WTC11 (cell line): ENCODE data around the gene LIFR. TPM values are rescaled to one million over a fixed set of nuclear protein-coding genes. Genes with fewer than 3 reads are reported as not detected.

Experiments used
- ATAC-seq: fragments of 200-7000 bp; cut with Tn5 transposase; 2 replicates; pipeline ENCODE4 v1.10.0; 2021; ENCODE audit warnings: mild to moderate bottlenecking, moderate library complexity
- CTCF ChIA-PET: fragments of 300-600 bp; sonication (Branson Sonifier 250); formaldehyde crosslinking; loops from one replicate; lab custom pipeline; 2021; ENCODE audit warnings: antibody characterized with exemption; lab: Charles Lee
- POLR2A ChIA-PET: fragments of 350-600 bp; sonication (Branson Sonifier 250); formaldehyde crosslinking; loops from one replicate; lab custom pipeline; 2021; ENCODE audit warnings: antibody characterized with exemption; lab: Charles Lee
- DNase-seq: peaks from one replicate; pipeline ENCODE4 v3.0.0; 2021; ENCODE audit warnings: low spot score
- H3K27ac Mint-ChIP-seq: 2 replicates; pipeline ENCODE4 v1.8.0; 2021; ENCODE audit warnings: mixed read lengths
- H3K27me3 Mint-ChIP-seq: 2 replicates; pipeline ENCODE4 v1.8.0; 2021; ENCODE audit warnings: low read depth, mild to moderate bottlenecking, moderate library complexity, mixed read lengths
- H3K36me3 Mint-ChIP-seq: 2 replicates; pipeline ENCODE4 v1.8.0; 2021; ENCODE audit warnings: mixed read lengths
- H3K4me1 Mint-ChIP-seq: 2 replicates; pipeline ENCODE4 v1.8.0; 2022; ENCODE audit warnings: mixed read lengths
- H3K4me3 Mint-ChIP-seq: 2 replicates; pipeline ENCODE4 v1.8.0; 2021; ENCODE audit warnings: mild to moderate bottlenecking, moderate library complexity, mixed read lengths
- H3K9me3 Mint-ChIP-seq: 2 replicates; pipeline ENCODE4 v1.8.0; 2021; ENCODE audit warnings: mixed read lengths
- ATF6 ChIP-seq: sonication (generic); formaldehyde crosslinking; IDR thresholded peaks from 2 replicates; pipeline ENCODE4 v1.8.1; 2023; ENCODE audit warnings: mild to moderate bottlenecking, missing genetic modification reagents
- CREB1 ChIP-seq: sonication (generic); formaldehyde crosslinking; IDR thresholded peaks from 2 replicates; pipeline ENCODE4 v1.8.0; 2023; ENCODE audit warnings: mild to moderate bottlenecking, missing genetic modification reagents
- CTCF ChIP-seq: fragments of 200-600 bp; IDR thresholded peaks from 2 replicates; pipeline ENCODE4 v1.8.0; 2022; ENCODE audit warnings: antibody characterized with exemption
- GTF2I ChIP-seq: fragments of 250-450 bp; sonication (Bioruptor Pico); conservative IDR thresholded peaks from 2 replicates; pipeline ENCODE4 v1.4.0; 2021; ENCODE audit warnings: mild to moderate bottlenecking
- KAT7 ChIP-seq: sonication (generic); formaldehyde crosslinking; IDR thresholded peaks from 2 replicates; pipeline ENCODE4 v1.8.1; 2023; ENCODE audit warnings: missing genetic modification reagents, mild to moderate bottlenecking, borderline replicate concordance
- PREB ChIP-seq: sonication (generic); formaldehyde crosslinking; IDR thresholded peaks from 2 replicates; pipeline ENCODE4 v1.8.1; 2022; ENCODE audit warnings: mild to moderate bottlenecking, missing genetic modification reagents, moderate library complexity, borderline replicate concordance
- SMAD3 ChIP-seq: sonication (generic); formaldehyde crosslinking; IDR thresholded peaks from 2 replicates; pipeline ENCODE4 v1.8.0; 2022; ENCODE audit warnings: missing genetic modification reagents, mild to moderate bottlenecking, borderline replicate concordance
- SOX15 ChIP-seq: fragments of 250-450 bp; sonication (Bioruptor Pico); IDR thresholded peaks from 2 replicates; pipeline ENCODE4 v1.9.0; 2021; ENCODE audit warnings: mild to moderate bottlenecking
- SP1 ChIP-seq: sonication (generic); formaldehyde crosslinking; conservative IDR thresholded peaks from 2 replicates; pipeline ENCODE4 v1.8.1; 2022; ENCODE audit warnings: missing genetic modification reagents
- STAT6 ChIP-seq: sonication (generic); formaldehyde crosslinking; conservative IDR thresholded peaks from 2 replicates; pipeline ENCODE4 v1.8.1; 2023; ENCODE audit warnings: mild to moderate bottlenecking, low read depth, missing genetic modification reagents, moderate library complexity
- ZNF121 ChIP-seq: sonication (generic); formaldehyde crosslinking; IDR thresholded peaks from 2 replicates; pipeline ENCODE4 v1.8.0; 2023; ENCODE audit warnings: missing genetic modification reagents
- ZNF317 ChIP-seq: sonication (generic); formaldehyde crosslinking; IDR thresholded peaks from 2 replicates; pipeline ENCODE4 v1.8.1; 2023; ENCODE audit warnings: low read depth, mild to moderate bottlenecking, moderate library complexity, missing genetic modification reagents, borderline replicate concordance
- ZNF396 ChIP-seq: fragments of 250-450 bp; sonication (Bioruptor Pico); IDR thresholded peaks from 2 replicates; pipeline ENCODE4 v1.8.0; 2021; ENCODE audit warnings: mild to moderate bottlenecking, moderate library complexity, borderline replicate concordance
- ZNF423 ChIP-seq: fragments of 250-450 bp; sonication (Bioruptor Pico); IDR thresholded peaks from 2 replicates; pipeline ENCODE4 v2.1.2; 2022; ENCODE audit warnings: mild to moderate bottlenecking, moderate library complexity
- total RNA-seq: library from RNA; stranded (reverse); gene quantifications from 3 replicates; pipeline ENCODE4 v1.2.3, GENCODE V29; 2021
- TF ChIP-seq, protein P1 (sequence below): sonication (generic); formaldehyde crosslinking; IDR thresholded peaks from 2 replicates; pipeline ENCODE4 v1.8.1; 2022; ENCODE audit warnings: low read depth, mild to moderate bottlenecking, moderate library complexity, missing genetic modification reagents, borderline replicate concordance
- TF ChIP-seq, protein P2 (sequence below): fragments of 250-450 bp; sonication (Bioruptor Pico); conservative IDR thresholded peaks from 2 replicates; pipeline ENCODE4 v1.9.0; 2021; ENCODE audit warnings: mild to moderate bottlenecking
- TF ChIP-seq, protein P3 (sequence below): sonication (generic); formaldehyde crosslinking; conservative IDR thresholded peaks from 2 replicates; pipeline ENCODE4 v1.8.1; 2022; ENCODE audit warnings: mild to moderate bottlenecking, missing genetic modification reagents
- TF ChIP-seq, protein P4 (sequence below): fragments of 250-450 bp; sonication (Bioruptor Pico); IDR thresholded peaks from 2 replicates; pipeline ENCODE4 v1.8.0; 2021; ENCODE audit warnings: mild to moderate bottlenecking
- TF ChIP-seq, protein P5 (sequence below): sonication (generic); formaldehyde crosslinking; IDR thresholded peaks from 2 replicates; pipeline ENCODE4 v1.8.0; 2022; ENCODE audit warnings: mild to moderate bottlenecking, missing genetic modification reagents

LIFR gene
- total RNA-seq, 1 experiment from 2014 or later = 14.4 TPM

GRCh38 chr5:38582293-38582974 is 26.0 kb upstream of the LIFR start (continued):
- TF ChIP-seq ATF6 = no peak
- TF ChIP-seq, protein P1, sequence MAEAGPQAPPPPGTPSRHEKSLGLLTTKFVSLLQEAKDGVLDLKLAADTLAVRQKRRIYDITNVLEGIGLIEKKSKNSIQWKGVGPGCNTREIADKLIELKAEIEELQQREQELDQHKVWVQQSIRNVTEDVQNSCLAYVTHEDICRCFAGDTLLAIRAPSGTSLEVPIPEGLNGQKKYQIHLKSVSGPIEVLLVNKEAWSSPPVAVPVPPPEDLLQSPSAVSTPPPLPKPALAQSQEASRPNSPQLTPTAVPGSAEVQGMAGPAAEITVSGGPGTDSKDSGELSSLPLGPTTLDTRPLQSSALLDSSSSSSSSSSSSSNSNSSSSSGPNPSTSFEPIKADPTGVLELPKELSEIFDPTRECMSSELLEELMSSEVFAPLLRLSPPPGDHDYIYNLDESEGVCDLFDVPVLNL (CRISPR knock-in tag) = no peak
- no peak for TF ChIP-seq STAT6 (CRISPR knock-in tag)
- no peak for TF ChIP-seq ZNF396 (CRISPR knock-in tag)
- TF ChIP-seq CREB1 = no peak
- TF ChIP-seq, all 79 proteins: peak for 0

DNA sequence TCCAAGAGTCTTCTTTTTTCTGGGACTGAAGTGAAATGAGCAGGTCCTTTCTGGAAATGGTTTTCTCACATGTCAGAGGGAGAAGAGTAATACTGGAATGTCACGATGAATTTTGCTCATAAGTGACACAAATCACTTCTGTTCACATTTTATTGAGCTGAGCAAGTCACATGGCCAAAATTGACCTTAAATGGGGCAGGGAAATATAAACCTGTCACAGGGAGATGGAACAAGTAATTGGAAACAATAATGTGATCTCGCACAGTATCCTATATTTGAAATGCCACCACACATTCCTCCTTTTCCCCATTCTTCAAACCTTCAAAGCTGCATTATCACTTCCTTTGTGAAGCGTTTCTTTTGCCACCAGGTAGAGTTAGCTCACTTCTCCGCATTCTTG is 25.2 kb upstream of the LIFR start:
- ChIA-PET POLR2A (interaction anchor here (0.7 kb wide), 1 partner anchor 60 kb away, joined by 3 read pairs; no protein-coding TSS in a partner anchor), CTCF (interaction anchor here (0.6 to 1.9 kb wide), 2 partner anchors 140 to 148 kb away, joined by 3 to 7 read pairs; no protein-coding TSS in a partner anchor)
- Mint-ChIP-seq H3K9me3 (no peaks in the 10 kb centered on the region), H3K36me3 (no peaks in the 10 kb centered on the region), H3K27me3 (no peaks in the 10 kb centered on the region), H3K27ac (no peak overlapping the region), H3K4me3 (no peak overlapping the region), H3K4me1 (peaks cover 11% of the 10 kb centered on the region)
- DNase-seq = no peak
- no peak for ATAC-seq
- TF ChIP-seq GTF2I (CRISPR knock-in tag) (no peak), KAT7 (CRISPR knock-in tag) (no peak), ZNF317 (CRISPR knock-in tag) (no peak), ZNF396 (CRISPR knock-in tag) (no peak), SP1 (CRISPR knock-in tag) (no peak), ZNF121 (CRISPR knock-in tag) (no peak), PREB (CRISPR knock-in tag) (no peak), SMAD3 (no peak), CTCF (no peak), ZNF423 (CRISPR knock-in tag) (no peak), SOX15 (CRISPR knock-in tag) (no peak)
- TF ChIP-seq, protein P2, sequence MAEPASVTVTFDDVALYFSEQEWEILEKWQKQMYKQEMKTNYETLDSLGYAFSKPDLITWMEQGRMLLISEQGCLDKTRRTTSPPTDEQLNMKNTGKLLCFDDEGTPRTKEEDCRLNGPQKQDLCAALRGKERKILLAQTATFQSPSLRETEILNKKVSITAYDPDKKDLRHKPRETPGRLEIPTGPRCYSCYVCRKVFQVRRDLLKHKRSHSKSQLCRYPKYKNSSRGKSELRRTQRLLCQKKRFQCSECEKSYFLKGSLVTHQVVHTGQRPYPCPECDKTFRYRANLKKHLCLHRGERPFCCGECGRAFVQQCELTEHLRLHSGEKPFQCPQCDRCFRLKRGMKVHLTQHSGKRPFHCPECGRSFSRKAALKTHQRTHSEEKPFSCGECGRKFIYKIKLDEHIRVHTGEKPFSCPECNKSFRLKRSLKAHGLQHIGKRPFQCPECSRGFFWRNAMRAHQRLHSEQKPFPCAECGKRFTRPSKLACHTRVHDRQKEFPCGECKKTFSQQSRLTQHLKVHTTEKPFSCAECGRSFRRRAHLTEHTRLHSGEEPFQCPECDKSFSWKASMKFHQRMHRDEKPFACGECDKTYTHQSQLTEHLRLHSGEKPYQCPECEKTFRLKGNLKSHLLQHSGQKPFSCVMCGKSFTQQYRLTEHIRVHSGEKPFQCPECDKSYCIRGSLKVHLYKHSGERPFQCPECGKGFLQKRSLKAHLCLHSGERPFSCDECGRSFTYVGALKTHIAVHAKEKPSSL (CRISPR knock-in tag) = no peak
- TF ChIP-seq, protein P3, sequence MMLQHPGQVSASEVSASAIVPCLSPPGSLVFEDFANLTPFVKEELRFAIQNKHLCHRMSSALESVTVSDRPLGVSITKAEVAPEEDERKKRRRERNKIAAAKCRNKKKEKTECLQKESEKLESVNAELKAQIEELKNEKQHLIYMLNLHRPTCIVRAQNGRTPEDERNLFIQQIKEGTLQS (CRISPR knock-in tag) = no peak
- TF ChIP-seq, protein P4, sequence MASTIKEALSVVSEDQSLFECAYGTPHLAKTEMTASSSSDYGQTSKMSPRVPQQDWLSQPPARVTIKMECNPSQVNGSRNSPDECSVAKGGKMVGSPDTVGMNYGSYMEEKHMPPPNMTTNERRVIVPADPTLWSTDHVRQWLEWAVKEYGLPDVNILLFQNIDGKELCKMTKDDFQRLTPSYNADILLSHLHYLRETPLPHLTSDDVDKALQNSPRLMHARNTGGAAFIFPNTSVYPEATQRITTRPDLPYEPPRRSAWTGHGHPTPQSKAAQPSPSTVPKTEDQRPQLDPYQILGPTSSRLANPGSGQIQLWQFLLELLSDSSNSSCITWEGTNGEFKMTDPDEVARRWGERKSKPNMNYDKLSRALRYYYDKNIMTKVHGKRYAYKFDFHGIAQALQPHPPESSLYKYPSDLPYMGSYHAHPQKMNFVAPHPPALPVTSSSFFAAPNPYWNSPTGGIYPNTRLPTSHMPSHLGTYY (CRISPR knock-in tag) = no peak
- TF ChIP-seq, protein P5, sequence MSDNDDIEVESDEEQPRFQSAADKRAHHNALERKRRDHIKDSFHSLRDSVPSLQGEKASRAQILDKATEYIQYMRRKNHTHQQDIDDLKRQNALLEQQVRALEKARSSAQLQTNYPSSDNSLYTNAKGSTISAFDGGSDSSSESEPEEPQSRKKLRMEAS (CRISPR knock-in tag) = no peak
